Fibroblast of villous mesenchyme (primary cell): ENCODE data around the gene ARID4A. TPM values are rescaled to one million over a fixed set of nuclear protein-coding genes. Genes with fewer than 3 reads are reported as not detected.

Experiments
- DNase-seq: peaks from one replicate; pipeline ENCODE4 v3.0.0-alpha.2; 2010; ENCODE audit warnings: low read depth
- H3K4me3 ChIP-seq: 2 replicates; pipeline ENCODE4 v1.5.1; 2011; ENCODE audit warnings: low read depth, mild to moderate bottlenecking, low read length
- CTCF ChIP-seq: IDR thresholded peaks from 2 replicates; pipeline ENCODE4 v1.5.1; 2012; ENCODE audit warnings: low read depth, mild to moderate bottlenecking, low read length; ENCODE audit not compliant: insufficient read depth
- total RNA-seq: library from RNA; depleted of rRNA; stranded (reverse); fragments of >200 nt; gene quantifications from 2 replicates; pipeline ENCODE4 v1.2.3, GENCODE V29; 2012

Gene ARID4A
- total RNA-seq, 1 donor: 10.8 TPM

DNA sequence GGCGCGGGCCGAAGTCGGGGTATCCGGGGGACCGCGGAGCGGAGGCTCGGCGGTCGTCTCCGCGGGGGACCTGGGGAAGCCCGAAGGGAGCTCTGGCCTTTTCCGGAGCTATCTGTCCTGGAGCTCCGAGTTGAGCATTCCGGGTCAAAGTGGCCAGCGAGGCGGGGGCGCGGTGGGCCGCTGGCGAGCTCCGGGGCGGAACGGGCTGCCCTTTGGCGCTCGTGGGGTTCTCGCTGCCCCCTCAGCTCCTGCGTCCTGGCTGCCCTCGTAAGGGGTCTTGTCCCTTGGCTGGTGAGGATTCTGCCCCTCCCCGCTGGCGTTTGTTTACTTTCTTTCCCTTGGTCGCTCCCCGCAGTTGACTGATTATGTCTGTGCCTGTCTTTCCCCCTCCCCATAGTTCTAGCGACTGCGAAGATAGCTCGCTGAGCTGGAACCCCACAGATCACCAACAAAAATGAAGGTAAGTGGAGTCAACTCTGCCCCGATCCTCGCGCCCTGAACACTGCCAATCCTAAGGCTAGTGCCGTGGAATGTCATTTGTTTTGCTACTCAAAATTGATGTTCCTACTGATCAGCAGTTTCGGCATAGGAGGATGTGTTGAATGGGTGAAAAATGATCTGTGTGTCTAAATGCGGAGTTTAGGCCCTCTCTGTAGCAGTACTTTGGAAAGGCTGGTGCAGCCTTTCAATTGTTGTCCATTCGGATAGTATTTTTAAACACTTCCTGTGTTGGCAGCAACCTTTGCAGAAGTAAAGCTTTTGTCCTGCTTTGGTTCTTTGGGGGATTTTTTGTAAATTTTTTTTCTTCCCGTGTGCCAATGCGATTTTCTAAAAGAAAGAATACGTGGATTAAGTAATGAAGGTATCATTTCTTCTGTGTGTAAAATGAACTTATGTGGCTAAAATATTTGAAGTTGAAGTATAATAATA lies 1.3 kb downstream of the ARID4A start:
- no peak for TF ChIP-seq CTCF

DNA sequence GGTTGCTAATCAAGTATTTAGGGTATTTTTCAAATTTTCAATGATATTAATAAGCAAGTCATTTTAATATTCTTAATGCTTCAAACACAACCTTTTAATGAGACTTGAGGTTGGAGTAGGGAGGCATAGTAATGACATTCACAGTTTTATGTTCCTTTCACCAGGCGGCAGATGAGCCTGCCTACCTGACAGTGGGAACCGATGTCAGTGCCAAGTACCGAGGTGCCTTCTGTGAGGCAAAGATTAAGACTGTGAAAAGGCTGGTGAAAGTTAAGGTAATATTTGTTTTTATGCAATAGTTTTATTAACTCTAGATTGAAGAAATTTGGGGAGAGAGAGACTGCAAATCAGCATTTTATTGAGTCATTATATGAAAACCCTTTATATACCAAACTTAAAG lies 3.1 kb downstream of the ARID4A start:
- no peak for TF ChIP-seq CTCF
- H3K4me3 ChIP-seq: no peak overlapping the region
- DNase-seq: no peak

More for the DNA sequence above, 1.3 kb downstream of the ARID4A start:
- peak; percentile 13 for DNase-seq
- peak overlapping the region; percentile 99 for H3K4me3 ChIP-seq

- DNase-seq: no peak
- H3K4me3 ChIP-seq: no peak overlapping the region
- no peak for TF ChIP-seq CTCF
Observed at GRCh38 chr14:58305730-58306129, 7.4 kb downstream of the ARID4A start.

DNA sequence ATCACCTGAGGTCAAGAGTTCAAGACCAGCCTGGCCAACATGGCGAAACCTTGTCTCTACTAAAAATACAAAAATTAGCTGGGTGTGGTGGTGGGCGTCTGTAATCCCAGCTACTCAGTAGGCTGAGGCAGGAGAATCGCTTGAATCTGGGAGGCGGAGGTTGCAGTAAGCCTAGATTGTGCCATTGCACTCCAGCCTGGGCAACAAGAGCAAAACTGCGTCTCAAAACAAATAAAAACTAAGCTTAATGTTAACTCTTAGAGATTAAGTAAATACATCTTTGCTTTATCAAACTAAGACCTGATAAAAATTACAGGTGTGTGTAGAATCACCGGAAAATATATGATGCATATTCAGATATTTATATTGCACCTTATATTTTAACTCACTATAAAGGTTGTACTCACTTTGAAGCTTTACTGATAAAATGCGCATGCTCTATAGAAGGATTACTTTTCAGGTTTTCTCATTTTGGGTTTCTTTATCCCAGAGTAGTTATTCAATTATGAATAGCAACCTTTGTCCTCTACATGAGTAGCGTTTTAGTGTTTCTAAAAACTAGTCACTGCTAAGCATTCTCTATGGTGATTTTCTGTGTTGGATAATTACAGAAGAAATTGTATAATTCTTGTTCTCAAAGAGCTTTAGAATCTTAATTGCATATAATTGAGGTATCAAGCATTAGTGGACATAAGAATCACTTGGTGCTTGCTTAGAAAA lies 9.4 kb downstream of the ARID4A start:
- no peak overlapping the region for H3K4me3 ChIP-seq
- no peak for TF ChIP-seq CTCF
- no peak for DNase-seq

GRCh38 chr14:58309086-58309485 lies 10.7 kb downstream of the ARID4A start:
- TF ChIP-seq CTCF: no peak
- no peak for DNase-seq
- H3K4me3 ChIP-seq: no peak overlapping the region

DNA sequence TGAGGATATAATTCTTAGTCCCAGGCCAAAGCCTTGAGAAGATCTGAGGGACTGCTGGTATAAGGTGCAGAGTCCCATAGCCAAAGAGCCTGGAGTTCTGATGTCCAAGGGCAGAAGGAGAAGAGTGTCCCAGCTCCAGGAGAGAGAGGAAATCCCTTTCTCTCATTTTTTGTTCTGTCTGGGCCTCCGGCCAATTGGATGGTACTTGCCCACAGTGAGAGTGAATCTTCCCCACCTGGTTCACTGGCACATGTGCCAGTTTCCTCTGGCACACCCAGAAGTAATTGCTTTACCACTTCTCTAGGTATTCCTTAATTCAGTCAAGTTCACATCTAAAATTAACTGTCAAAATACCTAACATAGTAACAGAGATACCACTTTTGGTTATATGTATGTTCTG lies 15.3 kb downstream of the ARID4A start:
- TF ChIP-seq CTCF: no peak
- H3K4me3 ChIP-seq: no peak overlapping the region
- no peak for DNase-seq
